ELR (cell line): Measurements from ENCODE around the gene EXTL2.
A peak's percentile ranks its signal among the peaks of the same experiment; 100 is the strongest.
"Not testable (repeated sequence)": the region's sequence is repeated elsewhere in the genome, so short reads cannot be mapped to it uniquely, and the experiment has no call there.

Source experiments
- DNase-seq: peaks from one replicate; pipeline ENCODE4 v3.0.0-alpha.2; 2015; ENCODE audit warnings: low read depth

The EXTL2 gene, protein sequence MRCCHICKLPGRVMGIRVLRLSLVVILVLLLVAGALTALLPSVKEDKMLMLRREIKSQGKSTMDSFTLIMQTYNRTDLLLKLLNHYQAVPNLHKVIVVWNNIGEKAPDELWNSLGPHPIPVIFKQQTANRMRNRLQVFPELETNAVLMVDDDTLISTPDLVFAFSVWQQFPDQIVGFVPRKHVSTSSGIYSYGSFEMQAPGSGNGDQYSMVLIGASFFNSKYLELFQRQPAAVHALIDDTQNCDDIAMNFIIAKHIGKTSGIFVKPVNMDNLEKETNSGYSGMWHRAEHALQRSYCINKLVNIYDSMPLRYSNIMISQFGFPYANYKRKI

DNA sequence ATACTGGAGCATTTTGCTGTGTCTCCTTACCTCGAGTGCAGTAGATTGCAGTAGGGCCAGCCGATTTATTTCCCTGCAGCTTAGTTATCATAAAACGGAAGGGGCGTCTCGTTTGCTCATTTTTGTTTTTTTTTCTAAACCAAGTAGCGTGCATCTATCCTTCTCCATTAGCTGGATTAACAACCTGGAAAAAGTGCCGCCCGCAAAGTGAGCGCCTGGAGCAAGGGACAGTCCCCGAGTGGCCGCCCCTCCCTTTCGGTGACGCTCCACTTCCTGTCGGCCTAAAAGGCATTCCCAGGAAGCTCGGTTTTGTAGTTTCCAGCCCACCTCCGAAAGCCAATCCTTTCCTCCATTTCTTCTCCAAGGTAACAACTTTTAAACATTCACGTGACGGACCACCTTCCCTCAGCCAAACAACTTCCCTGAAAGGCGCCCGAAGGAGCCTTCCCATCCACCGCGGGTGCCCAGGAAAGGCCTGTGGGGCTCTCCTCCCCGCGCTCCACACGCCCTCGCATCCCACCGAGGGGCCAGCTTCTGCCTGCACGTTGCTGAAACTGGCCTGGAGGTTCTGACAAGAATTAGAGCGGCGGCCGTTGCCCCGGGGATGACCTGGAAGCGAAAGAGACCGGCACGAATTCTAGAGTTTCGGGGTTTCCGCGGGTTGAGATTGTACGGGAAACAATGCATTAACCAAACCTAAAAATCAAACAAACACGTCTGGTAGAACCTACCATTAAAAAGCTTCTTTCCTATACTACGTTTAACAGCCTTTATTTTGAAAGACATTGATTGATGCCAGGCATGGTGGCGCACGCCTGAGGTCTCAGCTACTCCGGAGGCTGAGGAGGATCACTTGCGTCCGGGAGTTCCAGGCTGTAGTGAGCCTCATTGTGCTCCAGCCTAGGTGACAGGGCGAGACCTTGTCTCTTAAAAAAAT lies at the start of gene EXTL2:
Gene EXTL2 (minus strand): TSS at position 240 of the 937 bp plus-strand sequence. CDS start 6,085 bp downstream, outside the sequence.
- DNase-seq: peak; percentile 92

DNA sequence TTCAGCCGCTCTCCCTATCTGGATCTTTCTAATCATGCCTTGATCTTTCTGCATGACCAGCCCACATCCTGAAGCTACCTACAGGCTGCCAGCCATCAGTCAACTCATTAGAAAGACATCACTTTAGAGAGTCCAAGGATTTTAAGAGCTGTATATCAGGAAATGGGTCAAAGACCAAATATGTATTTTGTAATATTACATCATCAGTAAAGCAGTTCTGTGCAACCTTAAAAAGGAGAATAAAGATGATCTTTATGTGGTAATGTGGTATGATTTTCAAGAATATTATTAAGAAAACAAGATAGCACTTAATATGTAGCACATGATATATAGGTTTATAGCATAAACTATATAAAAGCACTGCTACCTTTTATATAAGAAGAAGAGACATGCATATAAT lies 48.9 kb upstream of the EXTL2 start:
- DNase-seq: no peak

DNA sequence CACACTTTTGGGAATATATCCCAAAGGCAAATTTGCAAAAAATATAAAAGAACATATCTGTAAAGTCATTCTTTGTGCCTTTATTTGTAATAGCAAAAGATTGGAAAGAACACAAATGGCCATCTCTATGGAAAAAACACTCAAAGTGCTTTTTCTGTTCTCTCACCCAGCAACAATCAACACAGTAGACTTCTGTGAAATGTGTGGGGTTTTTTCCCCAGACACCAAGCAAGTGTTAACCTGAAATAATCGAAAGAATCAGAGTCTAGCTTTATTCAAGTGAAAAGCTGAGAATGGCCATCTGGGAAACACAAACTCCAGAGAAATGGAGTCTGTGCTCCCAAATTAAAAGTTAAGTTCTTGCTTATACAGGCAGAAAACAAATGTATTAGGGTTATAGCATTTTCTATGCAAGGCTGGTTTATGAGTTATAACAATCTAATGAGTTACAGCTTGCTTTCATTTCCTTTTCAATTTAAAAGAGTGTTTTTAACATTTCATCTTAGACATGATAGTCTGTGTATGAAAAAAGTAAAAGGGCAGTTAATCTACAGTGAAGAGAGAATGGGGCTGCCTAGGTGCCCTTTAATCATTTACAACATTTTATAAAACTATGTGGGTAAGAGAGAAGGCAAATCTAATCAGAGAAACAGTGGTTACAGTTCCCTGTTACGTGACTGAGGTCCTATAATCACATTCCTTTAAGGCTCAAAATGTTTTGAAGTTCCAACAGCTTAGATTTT lies 47.8 kb upstream of the EXTL2 start:
- DNase-seq: no peak

DNA sequence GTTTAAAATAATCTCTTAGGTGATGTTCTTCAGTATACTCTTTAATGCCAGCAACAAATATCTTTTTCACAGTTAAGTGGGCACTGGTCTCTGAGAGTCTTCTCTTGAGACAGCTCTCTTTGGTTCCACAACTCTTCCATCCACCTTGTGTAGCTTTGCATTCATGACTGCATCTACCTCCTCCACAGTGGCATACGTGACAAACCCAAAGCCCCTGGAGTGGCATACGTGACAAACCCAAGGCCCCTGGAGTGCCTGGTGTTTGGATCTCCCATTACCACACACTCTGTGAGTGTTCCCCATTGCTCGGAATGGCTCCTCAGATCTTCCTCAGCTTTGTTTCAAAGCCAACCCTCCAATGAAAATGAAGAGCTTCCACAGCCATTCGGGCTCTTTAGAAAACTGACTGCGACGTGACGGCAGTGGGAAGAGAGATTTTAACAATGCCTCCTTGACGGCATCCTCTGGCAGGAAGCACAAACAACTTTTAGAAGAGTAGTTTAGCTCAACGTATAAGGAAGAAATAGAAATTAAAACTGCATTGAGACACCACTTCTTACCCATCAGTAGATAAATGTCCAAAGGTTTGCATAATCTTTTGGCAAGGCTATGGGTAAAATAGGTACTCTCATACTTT lies 47.1 kb upstream of the EXTL2 start:
- no peak for DNase-seq

DNA sequence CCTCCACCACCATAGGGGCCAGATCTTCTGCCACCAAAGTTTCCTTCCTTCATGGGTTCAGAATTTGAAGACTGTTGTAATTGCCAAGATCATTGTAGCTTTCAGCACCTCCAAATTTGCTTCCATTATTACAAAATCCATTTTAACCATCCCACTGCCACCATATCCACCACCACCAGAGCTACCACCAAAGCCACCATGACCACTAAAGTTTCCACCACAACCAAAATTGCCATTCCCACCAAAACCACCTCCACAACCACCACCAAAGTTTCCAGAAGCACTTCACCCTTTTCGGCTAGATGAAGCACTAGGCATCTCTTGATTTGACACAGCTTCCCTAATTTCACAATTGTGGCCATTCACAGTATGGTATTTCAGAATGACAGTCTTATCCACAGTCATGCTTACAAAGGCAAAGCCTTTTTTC lies 46.5 kb upstream of the EXTL2 start:
- no peak for DNase-seq

DNA sequence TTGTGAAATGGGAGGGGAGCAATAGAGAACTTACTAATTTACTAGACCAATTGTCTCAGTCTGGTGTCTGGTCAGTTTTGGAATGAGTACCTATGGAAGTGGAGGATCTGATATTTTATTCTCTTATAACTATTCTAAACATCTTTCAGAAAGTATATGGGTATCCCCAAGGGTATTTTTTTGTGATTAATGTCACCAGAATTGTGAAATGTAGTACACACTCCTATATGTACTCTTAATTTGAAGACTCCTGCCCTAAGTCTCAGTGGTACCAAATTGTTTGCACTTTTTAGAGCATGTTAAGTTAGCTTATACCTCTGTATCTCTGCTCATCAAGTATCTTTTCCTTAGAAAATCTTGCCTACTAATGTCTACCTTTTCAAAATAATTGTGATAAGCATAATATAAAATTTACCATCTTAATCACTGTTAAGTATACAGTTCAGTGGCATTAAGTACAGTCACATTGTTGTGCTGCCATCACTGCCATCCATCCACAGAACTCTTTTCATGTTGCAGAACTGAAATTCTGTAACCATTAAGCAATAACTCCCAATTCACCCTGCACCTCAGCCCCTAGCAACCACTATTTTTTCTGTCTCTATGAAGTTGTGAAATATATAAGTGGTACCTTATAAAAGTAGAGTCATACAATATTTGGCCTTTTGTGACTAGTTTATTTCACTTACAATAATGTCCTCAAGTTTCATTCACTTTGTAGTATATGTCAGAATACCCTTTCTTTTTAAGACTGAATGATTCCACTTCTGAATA lies 41.7 kb upstream of the EXTL2 start:
- no peak for DNase-seq

DNA sequence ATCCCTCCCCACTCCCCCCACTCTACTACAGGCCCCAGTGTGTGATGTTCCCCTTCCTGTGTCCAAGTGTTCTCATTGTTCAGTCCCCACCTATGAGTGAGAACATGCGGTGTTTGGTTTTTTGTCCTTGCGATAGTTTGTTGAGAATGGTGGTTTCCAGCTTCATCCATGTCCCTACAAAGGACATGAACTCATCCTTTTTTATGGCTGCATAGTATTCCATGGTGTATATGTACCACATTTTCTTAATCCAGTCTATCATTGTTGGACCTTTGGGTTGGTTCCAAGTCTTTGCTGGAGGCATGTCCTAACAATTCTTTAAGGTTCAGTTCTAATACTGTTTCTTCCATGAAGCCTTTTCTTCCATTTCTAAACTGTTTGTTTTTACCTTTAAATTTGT lies 38.9 kb upstream of the EXTL2 start:
- not testable (repeated sequence) for DNase-seq

DNA sequence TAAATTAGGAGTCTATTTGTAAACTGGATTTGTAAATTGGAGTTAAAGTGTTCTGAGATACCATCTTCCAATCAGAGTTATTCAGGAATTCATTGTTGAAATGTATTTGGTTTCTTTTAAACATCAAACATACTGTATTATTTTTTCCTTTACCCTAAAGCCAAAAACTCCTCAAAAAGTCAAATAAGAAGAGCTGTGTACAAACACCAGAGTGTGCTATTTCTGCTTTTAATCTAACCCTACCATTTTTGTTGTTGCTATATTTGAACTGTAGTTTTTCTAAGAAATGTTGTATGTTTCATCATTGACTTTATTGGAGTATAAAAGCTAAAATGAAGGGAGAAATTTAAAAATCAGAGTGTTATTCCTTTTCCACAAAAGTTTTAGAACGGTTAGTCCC lies 37.1 kb upstream of the EXTL2 start:
- no peak for DNase-seq

DNA sequence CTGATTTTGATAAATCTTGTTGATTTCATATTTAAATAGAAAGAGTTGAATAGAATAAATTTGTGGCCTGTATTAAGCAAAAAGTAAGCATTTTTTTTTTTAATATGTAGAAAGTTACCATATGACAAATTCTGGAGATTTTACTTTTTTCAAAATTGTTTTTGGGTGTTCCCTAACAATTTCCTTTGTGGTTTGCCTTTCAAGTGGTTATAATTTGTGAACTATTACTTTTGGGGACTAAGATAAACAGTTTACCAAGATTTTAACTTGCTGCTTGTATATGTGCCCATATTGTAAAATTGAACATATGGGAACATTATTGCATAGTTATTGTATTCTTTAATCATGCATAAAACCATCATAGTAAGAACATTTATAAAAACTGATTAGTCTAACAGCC lies 35.9 kb upstream of the EXTL2 start:
- DNase-seq: no peak

DNA sequence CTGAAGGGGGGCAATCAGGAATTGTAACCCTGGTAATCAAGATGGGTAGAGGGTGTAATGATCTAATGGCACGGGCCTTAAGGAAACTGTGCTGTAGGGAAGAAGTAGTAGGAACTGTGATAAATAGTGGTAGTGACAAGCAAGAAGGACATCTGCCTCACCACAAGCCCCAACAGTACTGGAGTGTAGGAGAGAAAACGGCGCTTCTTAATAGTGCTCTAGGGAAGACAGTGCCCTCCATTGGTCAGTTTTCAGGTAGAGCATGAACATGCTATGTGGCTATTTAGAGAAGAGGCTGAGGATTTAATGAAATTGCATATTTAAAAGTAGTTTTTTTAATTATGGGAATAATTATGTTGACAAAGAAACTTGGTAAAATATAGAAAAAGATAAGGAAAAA lies 33.5 kb upstream of the EXTL2 start:
- DNase-seq: no peak

DNA sequence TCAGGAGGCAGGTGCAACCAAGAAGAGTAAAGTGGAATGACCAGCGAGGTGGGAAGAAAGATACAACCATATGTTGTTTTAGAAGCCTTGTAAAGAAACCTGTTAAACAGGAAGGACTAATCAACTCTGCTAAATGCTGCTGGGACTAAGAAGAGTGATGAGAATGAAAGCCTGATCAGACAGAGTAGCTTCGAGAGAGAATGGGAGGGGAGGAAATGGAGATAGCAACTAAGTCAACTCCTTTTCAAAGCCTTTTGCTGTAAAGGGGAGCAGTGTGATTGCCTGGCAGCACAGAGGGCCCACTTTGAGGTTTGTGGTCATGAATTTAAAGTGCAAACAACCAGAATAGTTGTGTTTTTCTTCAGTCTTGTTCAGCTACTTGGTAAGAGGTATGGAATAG lies 32.6 kb upstream of the EXTL2 start:
- DNase-seq: no peak

DNA sequence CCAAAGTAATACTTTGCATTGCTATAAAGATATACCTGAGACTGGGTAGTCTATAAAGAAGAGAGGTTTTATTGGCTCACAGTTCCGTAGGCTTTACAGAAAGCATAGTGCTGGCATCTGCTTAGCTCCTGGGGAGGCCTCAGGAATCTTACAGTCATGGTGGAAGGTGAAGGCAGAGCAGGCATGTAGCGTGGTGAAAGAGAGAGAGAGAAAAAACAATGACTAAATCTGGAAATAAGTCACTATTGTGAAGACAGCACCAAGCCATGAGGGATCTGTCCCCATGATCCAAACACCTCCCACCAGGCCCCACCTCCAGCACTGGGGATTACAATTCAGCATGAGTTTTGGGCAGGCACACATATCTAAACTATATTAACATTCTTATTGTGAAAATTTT lies 31.6 kb upstream of the EXTL2 start:
- DNase-seq: no peak

DNA sequence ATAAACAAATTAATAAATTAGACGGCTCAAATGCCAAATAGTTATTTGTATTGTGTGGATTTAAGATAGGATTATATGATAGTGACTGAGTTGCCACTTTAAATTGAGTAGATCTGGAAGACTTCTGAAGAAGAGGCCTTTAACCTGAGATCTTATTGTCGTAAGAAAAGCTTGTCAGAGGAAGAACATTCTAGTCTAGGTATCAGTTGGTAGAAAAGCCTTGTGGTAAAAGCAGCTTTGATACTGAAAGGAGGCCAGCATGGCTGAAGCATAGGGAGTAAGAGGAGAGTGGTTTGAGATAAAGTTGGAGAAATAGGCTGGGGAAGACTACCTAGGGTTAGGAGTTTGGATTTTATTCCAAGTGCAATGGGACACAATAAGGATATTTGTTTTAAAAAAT lies 30.3 kb upstream of the EXTL2 start:
- no peak for DNase-seq

DNA sequence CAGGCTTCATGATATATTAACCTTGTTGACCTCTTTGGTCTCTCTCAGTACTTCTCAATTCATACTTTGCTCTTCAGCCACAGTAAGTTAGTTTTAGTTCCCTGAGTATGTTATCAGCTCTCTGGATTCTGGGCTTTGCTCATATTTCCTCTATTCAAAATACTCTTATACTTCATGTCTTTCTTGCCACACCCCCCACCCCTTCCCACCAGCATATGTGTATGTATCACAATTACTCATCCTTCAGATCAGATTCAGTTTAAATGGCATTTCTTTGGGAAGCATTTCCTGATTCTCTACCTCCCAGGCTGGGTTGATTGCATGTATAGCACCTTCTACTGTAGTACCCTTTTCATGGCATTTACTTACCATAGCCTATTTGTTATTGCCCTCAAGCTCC lies 29.6 kb upstream of the EXTL2 start:
- DNase-seq: peak; percentile 78

DNA sequence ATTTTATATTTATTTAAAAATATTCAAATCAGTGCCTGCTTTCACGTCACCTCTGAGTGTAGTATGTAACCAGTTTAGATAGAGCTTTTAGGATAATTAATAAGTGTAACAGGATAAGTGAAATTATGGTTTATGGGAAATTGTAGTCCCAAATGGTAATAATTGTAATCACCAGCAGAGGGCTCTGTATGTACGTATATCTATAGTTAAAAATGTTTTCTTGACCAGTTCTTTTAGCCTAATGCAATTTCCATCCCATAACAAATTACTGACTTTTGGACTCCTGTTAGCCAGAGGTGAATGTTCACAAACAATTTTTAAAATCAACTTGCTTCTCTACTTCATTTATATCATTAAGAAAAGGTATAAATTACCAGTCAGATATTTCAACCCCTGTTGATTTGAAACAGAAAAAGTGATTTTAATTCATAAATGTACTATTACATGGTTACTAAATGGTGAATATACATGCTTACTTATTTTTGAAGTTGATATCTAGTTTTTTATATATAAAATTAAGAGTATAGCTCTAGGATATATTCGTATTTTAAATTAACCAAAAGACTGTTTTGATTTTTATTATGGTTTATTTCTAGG lies 26.6 kb upstream of the EXTL2 start:
- peak; percentile 74 for DNase-seq

DNA sequence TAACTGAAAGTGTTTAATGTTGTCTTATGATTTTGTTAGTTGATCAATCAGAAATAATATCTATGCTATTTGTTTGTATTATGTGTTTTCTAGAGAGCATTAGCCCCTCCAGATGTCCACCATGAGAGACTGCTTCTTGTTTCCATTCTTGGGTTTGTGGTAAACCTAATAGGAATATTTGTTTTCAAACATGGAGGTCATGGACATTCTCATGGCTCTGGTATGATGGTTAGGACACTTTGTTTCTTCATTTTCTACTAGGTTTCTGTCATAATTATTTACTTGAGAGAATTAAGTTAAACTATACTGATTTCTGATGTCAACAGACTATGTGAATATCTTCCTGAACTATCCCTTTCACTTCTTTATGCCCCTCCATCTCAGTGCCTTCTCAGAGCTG lies 17.4 kb upstream of the EXTL2 start:
- DNase-seq: no peak

DNA sequence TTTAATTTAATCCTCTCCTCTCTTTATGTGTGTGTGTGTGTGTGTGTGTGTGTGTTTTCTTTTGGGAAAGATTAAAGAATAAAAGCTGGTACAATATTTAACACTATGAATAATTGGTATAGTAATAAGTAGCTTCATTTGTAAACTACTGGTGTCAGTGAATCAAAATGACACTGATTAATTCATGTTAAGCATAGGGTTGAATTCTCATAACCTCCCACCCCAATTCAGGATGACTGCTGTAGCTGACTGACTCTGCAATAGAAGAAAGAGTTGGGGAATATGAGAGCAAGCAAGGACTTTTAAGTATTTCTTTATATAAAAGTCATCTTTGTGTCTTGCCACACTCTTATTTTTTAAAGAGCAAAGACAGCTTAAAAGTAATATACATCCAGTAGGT lies 14.4 kb upstream of the EXTL2 start:
- no peak for DNase-seq

DNA sequence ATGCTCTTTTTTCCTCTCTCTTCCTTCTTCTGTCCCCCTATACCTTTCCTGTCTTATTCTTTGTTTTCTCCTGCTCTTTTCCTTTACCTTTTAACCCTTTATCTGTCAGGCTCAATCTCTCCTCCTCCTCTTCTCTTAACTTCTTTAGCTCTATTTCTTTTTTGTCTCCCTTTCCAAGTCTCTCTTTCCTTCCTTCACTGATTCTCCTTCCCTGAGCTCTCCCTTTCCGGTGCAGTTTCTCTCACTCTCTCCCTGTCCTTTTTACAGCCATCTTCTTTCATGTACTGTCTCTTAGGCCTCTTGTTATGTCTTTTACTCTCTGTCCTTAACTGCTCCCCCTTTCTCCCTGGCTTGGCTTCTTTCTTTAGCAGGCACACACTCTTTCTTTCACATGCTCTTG lies 13.2 kb upstream of the EXTL2 start:
- DNase-seq: no peak

DNA sequence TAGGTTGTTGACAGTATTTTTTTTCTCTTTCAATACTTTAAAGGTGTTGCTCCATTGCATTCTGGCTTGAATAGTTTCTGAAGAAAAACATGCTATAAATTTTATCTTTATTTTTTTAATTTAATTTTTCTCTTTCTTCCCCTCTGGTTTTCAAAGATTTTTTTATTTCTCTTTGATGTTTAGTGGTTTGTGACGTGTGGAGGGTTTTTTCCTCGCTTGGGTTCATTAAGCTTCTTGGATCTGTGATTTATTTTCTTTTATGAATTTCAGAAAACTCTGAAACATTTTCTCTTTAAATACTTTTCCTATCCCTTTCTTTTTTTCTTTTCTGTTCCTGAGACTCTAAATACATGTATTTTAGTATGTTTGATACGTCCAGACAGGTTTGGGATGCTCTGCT lies 10.5 kb upstream of the EXTL2 start:
- DNase-seq: no peak

DNA sequence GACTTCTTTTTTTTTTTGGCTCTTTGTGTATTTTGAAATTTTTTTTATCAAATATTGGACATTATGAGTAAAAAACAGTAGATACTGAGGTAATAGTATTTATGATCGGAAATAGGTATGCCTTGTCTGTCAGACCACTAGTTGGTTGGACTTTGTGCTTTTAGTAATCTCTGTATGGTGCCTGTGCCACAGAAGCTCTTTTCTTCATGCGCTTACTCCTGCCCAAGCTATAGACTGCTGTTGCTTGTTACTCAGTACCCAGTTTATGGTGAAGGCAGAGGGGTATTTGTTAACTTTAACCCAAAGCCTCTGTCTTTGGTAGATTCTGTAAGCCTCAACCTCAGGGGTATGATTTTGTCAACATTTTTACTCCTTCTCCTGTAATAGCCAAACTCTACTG lies 9.9 kb upstream of the EXTL2 start:
- no peak for DNase-seq

DNA sequence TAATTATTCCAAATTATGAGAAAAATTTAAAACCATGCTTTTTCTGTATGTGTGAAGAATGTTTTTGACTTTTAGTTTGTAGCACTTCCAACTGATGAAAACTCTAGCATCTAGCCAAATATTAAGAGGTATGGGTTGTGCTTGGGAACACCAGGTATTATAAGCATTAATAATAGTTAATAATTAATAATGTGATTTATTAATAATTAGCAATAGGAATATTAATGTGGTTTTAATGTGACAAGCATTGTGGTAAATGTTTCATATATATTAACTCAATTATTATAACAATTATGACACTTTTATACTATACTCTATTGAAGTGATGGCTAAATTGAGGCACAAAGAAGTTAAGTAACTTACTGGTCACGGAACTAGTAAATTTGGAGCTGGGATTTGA lies 9.1 kb upstream of the EXTL2 start:
- no peak for DNase-seq
